DMS79 (cell line): ENCODE results near the gene MAPK4.
A peak's percentile ranks its signal among the peaks of the same experiment; 100 is the strongest.

Source experiments
- DNase-seq: peaks from one replicate; lab custom pipeline; 2025; lab: John Stamatoyannopoulos, UW

The MAPK4 gene

DNA sequence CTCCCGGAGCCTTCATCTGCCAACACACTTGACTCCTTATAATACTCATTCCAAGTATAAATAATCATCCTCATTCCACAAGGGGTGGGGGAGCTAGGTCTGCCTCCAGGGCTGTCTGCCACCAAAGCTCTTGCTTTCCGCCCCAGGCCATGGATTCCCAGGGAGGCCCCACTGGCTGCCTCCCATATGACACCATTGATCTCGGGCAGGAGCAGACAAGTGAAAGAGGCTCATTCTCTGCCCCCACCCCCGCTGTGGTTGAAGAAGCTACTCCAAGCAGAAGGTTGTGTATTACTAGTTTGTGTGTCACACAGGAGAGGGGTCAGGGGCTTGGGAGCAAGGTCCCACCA lies 160.4 kb downstream of the MAPK4 start:
- no peak for DNase-seq

DNA sequence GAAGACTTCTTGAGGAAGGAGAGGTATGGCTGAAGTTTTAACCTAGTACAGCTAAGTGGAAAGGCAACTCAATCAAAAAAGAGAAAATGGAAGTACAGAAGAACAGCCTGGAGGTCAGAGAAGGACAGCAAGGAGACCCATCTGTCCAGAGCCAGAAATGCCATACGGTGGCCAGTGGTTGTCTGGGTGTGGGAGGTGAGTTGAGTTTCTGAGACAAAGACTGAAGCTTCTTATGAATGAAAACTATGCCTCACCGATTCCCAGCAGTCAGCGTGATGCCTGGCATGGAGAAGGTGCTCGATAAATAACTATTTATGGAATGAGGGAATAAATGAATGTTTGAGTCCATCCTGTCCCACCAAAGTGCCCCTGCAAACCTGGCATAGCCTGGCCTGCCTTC lies 161.1 kb downstream of the MAPK4 start:
- no peak for DNase-seq

- no peak for DNase-seq
Observed at GRCh38 chr18:50721451-50722120, 161.7 kb downstream of the MAPK4 start.

- no peak for DNase-seq
Observed at GRCh38 chr18:50722311-50722710, 162.4 kb downstream of the MAPK4 start.

DNA sequence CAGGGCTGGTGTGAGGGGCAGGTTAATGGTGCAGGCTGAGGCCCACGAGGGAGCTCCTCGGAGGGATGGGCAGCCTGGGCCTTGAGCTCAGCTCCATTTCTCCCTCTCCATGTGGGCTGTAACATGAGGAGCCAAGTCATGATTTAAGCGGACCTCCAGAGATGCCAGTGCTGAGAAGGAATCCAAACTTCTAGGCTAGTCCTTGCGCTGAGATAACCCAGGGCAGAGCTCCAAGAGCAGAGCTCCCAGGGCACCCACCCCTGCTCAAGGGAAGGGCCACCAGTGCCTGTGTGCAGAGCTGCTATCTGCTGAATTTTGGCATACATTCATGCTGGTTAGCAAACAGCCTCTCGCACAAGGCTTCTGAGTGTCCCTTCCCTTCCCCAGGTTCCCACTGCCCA lies 164.9 kb downstream of the MAPK4 start:
- no peak for DNase-seq

- no peak for DNase-seq
Observed at GRCh38 chr18:50726960-50727589, 167.2 kb downstream of the MAPK4 start.

- DNase-seq, result no peak
Observed at GRCh38 chr18:50727721-50728471, 168.0 kb downstream of the MAPK4 start.

GRCh38 chr18:50729376-50729775 lies 169.5 kb downstream of the MAPK4 start:
- no peak for DNase-seq

- no peak for DNase-seq
Observed at GRCh38 chr18:50729986-50730385, 170.1 kb downstream of the MAPK4 start.

- DNase-seq, result no peak
Observed at GRCh38 chr18:50734342-50734741, 174.5 kb downstream of the MAPK4 start.

DNA sequence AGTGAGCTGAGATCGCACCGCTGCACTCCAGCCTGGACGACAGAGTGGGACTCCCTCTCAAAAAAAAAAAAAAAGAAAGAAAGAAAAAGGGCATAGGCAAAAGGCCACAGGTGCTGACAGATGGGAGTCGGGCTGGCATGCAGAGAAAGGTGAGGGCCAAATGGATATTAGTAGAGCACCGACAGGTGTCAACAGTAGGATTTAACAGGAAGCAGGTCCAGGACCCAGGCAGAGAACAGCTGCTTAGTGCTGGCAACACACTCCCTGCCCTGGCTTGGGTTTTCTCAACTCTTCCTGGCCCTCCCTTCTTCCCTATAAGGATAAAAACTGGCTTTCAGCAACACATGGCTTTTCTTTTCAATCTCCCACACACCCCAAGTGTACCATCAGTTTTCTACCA lies 175.0 kb downstream of the MAPK4 start:
- DNase-seq, result no peak

GRCh38 chr18:50737127-50737526 lies 177.2 kb downstream of the MAPK4 start:
- DNase-seq, result no peak

DNA sequence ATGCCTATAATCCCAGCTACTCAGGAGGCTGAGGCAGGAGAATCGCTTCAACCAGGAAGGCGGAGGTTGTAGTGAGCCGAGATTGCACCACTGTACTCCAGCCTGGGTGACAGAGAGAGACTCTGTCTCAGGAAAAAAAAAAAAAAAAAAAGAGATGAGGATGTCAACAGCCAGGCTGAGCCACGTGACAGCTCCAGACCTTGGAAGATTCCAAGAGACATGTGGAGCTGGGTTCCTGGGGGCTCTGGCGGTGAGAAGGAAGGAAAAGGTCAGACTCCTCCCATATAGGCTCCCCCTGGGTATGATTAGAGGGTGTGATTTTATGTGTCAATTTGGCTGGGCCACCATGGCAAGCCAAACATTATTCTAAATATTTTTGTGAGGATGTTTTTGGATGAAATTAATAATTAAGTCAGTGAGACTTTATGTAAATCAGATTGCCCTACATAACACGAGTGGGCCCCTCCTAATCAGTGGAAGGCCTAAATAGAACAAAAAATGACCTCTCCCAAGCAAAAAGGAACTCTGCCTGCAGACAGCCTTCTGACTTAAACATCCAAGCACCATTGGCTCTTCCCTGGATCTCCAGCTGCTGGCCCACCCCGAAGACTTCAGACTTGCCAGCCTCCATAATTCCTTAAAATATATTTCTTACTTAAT lies 178.3 kb downstream of the MAPK4 start:
- no peak for DNase-seq

DNA sequence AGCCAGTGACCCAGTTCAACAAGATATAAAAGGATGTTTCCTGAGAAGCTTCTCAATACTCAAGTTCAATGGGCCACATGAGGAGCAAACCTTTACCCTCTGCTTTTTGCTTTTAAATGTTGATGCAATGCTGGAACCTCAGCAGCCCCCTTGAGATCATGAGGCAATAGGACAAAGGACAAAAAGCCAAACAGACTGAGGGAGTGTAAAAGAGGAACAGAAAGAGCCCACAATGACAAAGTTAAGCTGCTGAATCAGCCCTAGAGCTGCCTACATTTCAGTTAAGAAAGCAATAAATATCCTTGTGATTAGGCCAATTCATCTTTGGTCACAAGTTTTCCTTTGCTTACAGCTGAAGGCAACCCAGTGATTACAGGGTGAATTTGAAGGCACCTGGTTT lies 183.1 kb downstream of the MAPK4 start:
- no peak for DNase-seq

- DNase-seq, result no peak
Observed at GRCh38 chr18:50744253-50744652, 184.4 kb downstream of the MAPK4 start.

- DNase-seq, result no peak
Observed at GRCh38 chr18:50745945-50746344, 186.1 kb downstream of the MAPK4 start.

DNA sequence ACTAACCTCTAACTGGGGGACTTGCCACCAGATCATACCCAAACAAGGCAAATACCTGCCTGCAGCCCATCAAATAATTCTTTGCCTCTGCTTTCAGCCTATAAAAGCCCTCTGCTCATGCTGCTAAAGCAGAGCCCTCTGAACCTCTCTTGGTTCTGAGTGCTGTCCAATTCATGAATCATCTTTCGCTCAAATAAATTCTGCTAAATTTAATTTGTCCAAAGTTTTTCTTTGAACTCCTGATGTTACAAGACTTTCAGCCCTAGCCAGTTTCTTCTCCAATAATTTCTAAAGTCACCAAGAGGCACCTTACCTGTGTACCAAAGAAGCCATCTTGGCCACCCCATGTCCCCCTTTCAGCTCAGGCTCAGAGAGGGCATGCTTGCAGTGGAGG lies 188.0 kb downstream of the MAPK4 start:
- DNase-seq, result no peak

- peak; percentile 30 for DNase-seq
Observed at GRCh38 chr18:50748243-50749229, 188.6 kb downstream of the MAPK4 start.

DNA sequence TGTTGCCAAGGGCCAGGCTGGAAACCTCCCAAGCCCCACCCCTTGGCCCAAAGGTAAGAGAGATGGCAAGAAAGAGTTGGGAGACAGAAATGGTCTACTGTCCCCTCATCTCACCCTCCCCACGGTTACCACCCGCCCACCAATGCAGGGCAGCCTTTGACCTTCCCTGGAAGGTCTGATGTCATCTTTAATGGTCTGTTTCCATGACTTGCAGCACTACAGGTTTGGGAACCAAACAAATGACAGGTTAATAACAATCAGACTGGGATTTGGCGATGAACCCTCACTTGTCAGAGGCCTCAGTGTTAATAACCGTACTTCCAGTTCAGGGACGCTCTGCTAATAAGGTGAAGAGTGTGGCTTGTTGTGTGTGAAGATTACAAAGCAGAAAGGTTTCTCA lies 189.5 kb downstream of the MAPK4 start:
- DNase-seq, result no peak

GRCh38 chr18:50749945-50750344 lies 190.1 kb downstream of the MAPK4 start:
- DNase-seq, result no peak

DNA sequence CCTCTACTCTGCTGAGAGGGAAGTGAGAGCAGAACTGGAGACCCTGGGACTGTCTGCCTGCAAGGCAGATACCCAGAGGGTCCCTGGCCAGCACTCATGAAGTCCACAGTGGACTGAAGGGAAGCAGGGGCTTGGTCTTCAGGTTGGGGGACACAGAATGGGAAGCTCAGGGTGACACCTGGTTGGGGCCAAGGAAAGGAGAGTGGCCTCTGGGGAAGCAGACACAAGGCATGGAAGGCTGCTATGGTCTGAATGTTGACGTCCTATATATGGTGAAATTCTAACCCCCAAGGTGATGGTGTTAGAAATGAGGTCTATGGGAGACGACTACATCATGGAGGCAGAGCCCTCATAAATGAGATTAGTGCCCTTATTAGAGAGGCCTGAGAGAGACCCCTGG lies 190.7 kb downstream of the MAPK4 start:
- DNase-seq, result no peak

GRCh38 chr18:50751490-50751889 lies 191.6 kb downstream of the MAPK4 start:
- no peak for DNase-seq
